CD14-positive monocyte (primary cell): Measurements from ENCODE around the gene NRF1. TPM values are rescaled to one million over a fixed set of nuclear protein-coding genes. Genes with fewer than 3 reads are reported as not detected.

Experiments used
- DNase-seq, 3 donors: peaks; one replicate each; pipeline ENCODE4 v3.0.0-alpha.2; 2011 to 2022
- H2AFZ ChIP-seq: 2 replicates; pipeline ENCODE4 v1.6.0; 2012; ENCODE audit warnings: mild to moderate bottlenecking, low read depth, low read length, inconsistent platforms; ENCODE audit not compliant: insufficient read depth, poor library complexity, severe bottlenecking
- H3K27ac ChIP-seq, 2 donors: 1 replicate in 1 of 2; 2 replicates in 1 of 2; pipeline ENCODE4 v1.5.1; 2012 to 2013; ENCODE audit warnings: low read length in 2 of 2, control low read depth in 1 of 2, inconsistent platforms in 1 of 2, low read depth in 1 of 2, mild to moderate bottlenecking in 1 of 2
- H3K27me3 ChIP-seq, 2 donors: one replicate each; pipeline versions ENCODE4 v1.6.0 to v1.6.1; 2011 to 2013; ENCODE audit warnings: low read length in 2 of 2; ENCODE audit not compliant: control insufficient read depth in 2 of 2, insufficient read depth in 2 of 2
- H3K36me3 ChIP-seq, 2 donors: replicated peaks in 1 of 2; 1 replicate in 1 of 2; 2 replicates in 1 of 2; pipeline versions ENCODE4 v1.5.1 to v1.6.1; 2012 to 2013; ENCODE audit warnings: low read length in 2 of 2, control low read depth in 1 of 2, inconsistent platforms in 1 of 2, mild to moderate bottlenecking in 1 of 2; ENCODE audit not compliant: insufficient read depth in 2 of 2, control insufficient read depth in 1 of 2
- H3K4me1 ChIP-seq, 2 donors: 1 replicate in 1 of 2; 2 replicates in 1 of 2; pipeline versions ENCODE4 v1.5.1 to v1.6.1; 2012 to 2013; ENCODE audit warnings: low read length in 2 of 2, control low read depth in 1 of 2, inconsistent platforms in 1 of 2, mild to moderate bottlenecking in 1 of 2, moderate library complexity in 1 of 2; ENCODE audit not compliant: insufficient read depth in 2 of 2, control insufficient read depth in 1 of 2
- H3K4me2 ChIP-seq: replicated peaks from 2 replicates; pipeline ENCODE3; 2012; ENCODE audit warnings: low read length, moderate library complexity, mild to moderate bottlenecking; ENCODE audit not compliant: poor library complexity, severe bottlenecking; ENCODE audit errors: extremely low read depth
- H3K4me3 ChIP-seq, 3 experiments: fragments of 200-600 bp in 1 of 3; sonication (generic) in 1 of 3; replicated peaks in 1 of 3; 1 replicate in 2 of 3; 2 replicates in 1 of 3; pipeline ENCODE4 v1.5.1; 2011 to 2013; ENCODE audit warnings: low read length in 3 of 3, mild to moderate bottlenecking in 3 of 3, control low read depth in 2 of 3, low read depth in 2 of 3, inconsistent platforms in 1 of 3, moderate library complexity in 1 of 3
- H3K79me2 ChIP-seq: 2 replicates; pipeline ENCODE4 v1.6.0; 2012; ENCODE audit warnings: mild to moderate bottlenecking, control low read depth, inconsistent platforms, low read length, moderate library complexity; ENCODE audit not compliant: insufficient read depth
- H3K9ac ChIP-seq: 2 replicates; pipeline ENCODE4 v1.6.0; 2017; ENCODE audit warnings: low read length, mild to moderate bottlenecking; ENCODE audit not compliant: insufficient read depth, poor library complexity, severe bottlenecking
- H3K9me3 ChIP-seq, 2 donors: replicated peaks in 1 of 2; 1 replicate in 1 of 2; 2 replicates in 1 of 2; pipeline versions ENCODE4 v1.5.1 to v1.6.1; 2012 to 2013; ENCODE audit warnings: low read length in 2 of 2, control low read depth in 1 of 2; ENCODE audit not compliant: control insufficient read depth in 1 of 2, insufficient read depth in 1 of 2
- H4K20me1 ChIP-seq: 2 replicates; pipeline ENCODE4 v1.6.0; 2012; ENCODE audit warnings: mild to moderate bottlenecking, low read length, control low read depth, moderate library complexity; ENCODE audit not compliant: insufficient read depth
- H3K27ac Mint-ChIP-seq, 7 donors: one replicate each; pipeline ENCODE4 v1.8.0; 2020; ENCODE audit warnings: mild to moderate bottlenecking in 7 of 7, mixed read lengths in 7 of 7, moderate library complexity in 6 of 7, inconsistent platforms in 2 of 7
- H3K27me3 Mint-ChIP-seq, 3 donors: one replicate each; pipeline ENCODE4 v1.8.0; 2021 to 2022; ENCODE audit warnings: low read depth in 3 of 3, mild to moderate bottlenecking in 3 of 3, mixed read lengths in 3 of 3, moderate library complexity in 3 of 3, inconsistent platforms in 1 of 3
- H3K36me3 Mint-ChIP-seq, 2 donors: one replicate each; pipeline ENCODE4 v1.8.0; 2020; ENCODE audit warnings: mixed read lengths in 2 of 2, inconsistent platforms in 1 of 2, mild to moderate bottlenecking in 1 of 2
- H3K4me1 Mint-ChIP-seq: one replicate; pipeline ENCODE4 v1.8.0; 2020; ENCODE audit warnings: mild to moderate bottlenecking, mixed read lengths
- H3K4me3 Mint-ChIP-seq, 2 donors: one replicate each; pipeline ENCODE4 v1.8.0; 2020; ENCODE audit warnings: mild to moderate bottlenecking in 2 of 2, mixed read lengths in 2 of 2, moderate library complexity in 1 of 2
- H3K9me3 Mint-ChIP-seq, 7 donors: one replicate each; pipeline ENCODE4 v1.8.0; 2020 to 2022; ENCODE audit warnings: mixed read lengths in 7 of 7, mild to moderate bottlenecking in 6 of 7, moderate library complexity in 6 of 7, inconsistent platforms in 2 of 7
- WGBS: methylation state at CpG from one replicate; pipeline ENCODE4 v1.1.5; 2013; ENCODE audit warnings: missing lambda C conversion rate; ENCODE audit not compliant: insufficient coverage; 5-methylcytosine and 5-hydroxymethylcytosine counted together
- intact Hi-C, 2 donors: fragments of 100-400 bp; cut with micrococcal nuclease; formaldehyde crosslinking; loops; one replicate each; pipeline versions ENCODE4 v1.15.0 to v1.15.1; 2023
- polyA plus RNA-seq, 3 donors: library from polyadenylated mRNA; depleted of rRNA in 1 of 3; unstranded in 2 of 3; stranded (reverse) in 1 of 3; fragments of 300-500 nt in 2 of 3; fragments of >200 nt in 1 of 3; fragmentation: Illumina TruSeq in 2 of 3; gene quantifications; 1 replicate in 2 of 3; 2 replicates in 1 of 3; pipeline ENCODE4 v1.2.3, GENCODE V29; 2012 to 2021
- TF ChIP-seq, protein P1 (sequence below): fragments of 200-600 bp; IDR thresholded peaks from one replicate; pipeline ENCODE4 v1.8.0; 2022; ENCODE audit warnings: antibody characterized with exemption, mild to moderate bottlenecking

NRF1 gene
- polyA plus RNA-seq, 3 donors = 5.1 to 14.0 (median 7.7) TPM

- Histone ChIP-seq H3K9ac (peak overlapping the region; percentile 97), H3K9me3 (no peaks in the 10 kb centered on the region), H2AFZ (no peak overlapping the region), H3K36me3 (peaks cover 0 to 9% of the 10 kb centered on the region in 2 donors), H3K4me2 (peak overlapping the region; percentile 92), H3K27me3 (no peaks in the 10 kb centered on the region), H3K4me1 (peaks cover 64 to 83% of the 10 kb centered on the region in 2 donors), H3K79me2 (peaks cover 86% of the 10 kb centered on the region), H4K20me1 (peaks cover 60% of the 10 kb centered on the region), H3K27ac (peak overlapping the region in 1 of 2 donors; percentile 99), H3K4me3 (peak overlapping the region; percentile 70 to 94 (median 91))
- TF ChIP-seq, protein P1, sequence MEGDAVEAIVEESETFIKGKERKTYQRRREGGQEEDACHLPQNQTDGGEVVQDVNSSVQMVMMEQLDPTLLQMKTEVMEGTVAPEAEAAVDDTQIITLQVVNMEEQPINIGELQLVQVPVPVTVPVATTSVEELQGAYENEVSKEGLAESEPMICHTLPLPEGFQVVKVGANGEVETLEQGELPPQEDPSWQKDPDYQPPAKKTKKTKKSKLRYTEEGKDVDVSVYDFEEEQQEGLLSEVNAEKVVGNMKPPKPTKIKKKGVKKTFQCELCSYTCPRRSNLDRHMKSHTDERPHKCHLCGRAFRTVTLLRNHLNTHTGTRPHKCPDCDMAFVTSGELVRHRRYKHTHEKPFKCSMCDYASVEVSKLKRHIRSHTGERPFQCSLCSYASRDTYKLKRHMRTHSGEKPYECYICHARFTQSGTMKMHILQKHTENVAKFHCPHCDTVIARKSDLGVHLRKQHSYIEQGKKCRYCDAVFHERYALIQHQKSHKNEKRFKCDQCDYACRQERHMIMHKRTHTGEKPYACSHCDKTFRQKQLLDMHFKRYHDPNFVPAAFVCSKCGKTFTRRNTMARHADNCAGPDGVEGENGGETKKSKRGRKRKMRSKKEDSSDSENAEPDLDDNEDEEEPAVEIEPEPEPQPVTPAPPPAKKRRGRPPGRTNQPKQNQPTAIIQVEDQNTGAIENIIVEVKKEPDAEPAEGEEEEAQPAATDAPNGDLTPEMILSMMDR = no peak
- Mint-ChIP-seq H3K4me1 (peaks cover 68% of the 10 kb centered on the region), H3K36me3 (peaks cover 8 to 11% of the 10 kb centered on the region in 2 donors), H3K27me3 (peaks cover 0 to 2% (median 0%) of the 10 kb centered on the region in 3 donors), H3K9me3 (no peaks in the 10 kb centered on the region), H3K4me3 (peak overlapping the region; percentile 90), H3K27ac (peak overlapping the region; percentile 70 to 92 (median 88))
- no CpG with 5 or more reads among the region's 5 CpGs for WGBS
- no peak for DNase-seq
- intact Hi-C loops = loop anchor here in 1 of 2 donors (10.0 kb wide), 1 partner anchor 108 kb away; the partner anchor contains the start of gene SMKR1
Observed at GRCh38 chr7:129613016-129613337, 1.5 kb downstream of the NRF1 start.

DNA sequence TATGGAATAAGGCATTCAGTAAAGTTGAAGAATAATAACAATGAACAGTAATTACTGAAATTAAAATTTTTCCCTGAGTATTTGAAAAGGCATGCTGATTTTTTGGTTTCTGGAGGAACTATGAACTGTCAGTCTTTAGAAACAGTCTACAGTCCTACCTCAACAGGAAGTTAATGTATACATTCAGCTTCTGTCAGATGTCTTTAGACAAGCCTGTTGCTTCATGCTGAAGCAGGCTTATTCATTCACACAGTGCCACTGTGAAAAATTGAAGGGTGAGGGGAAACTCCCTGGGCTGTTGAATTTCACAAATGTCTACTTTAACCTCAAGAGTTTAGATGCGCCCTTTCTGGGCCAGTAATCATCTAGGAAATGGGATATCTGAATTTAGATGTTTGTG lies 3.5 kb downstream of the NRF1 start:
- no peaks in the 10 kb centered on the region for H3K9me3 Mint-ChIP-seq
- Histone ChIP-seq H3K79me2 (peaks cover 92% of the 10 kb centered on the region), H3K36me3 (no peaks in the 10 kb centered on the region), H3K4me1 (peaks cover 72 to 80% of the 10 kb centered on the region in 2 donors), H3K4me3 (no peak overlapping the region), H3K4me2 (peak overlapping the region; percentile 38), H3K27me3 (no peaks in the 10 kb centered on the region), H3K9me3 (no peaks in the 10 kb centered on the region), H3K9ac (peak overlapping the region; percentile 9), H4K20me1 (peaks cover 68% of the 10 kb centered on the region), H3K27ac (peak overlapping the region in 1 of 2 donors; percentile 83), H2AFZ (no peak overlapping the region)
- peak; percentile 79 to 95 (median 91) for DNase-seq
- H3K27me3 Mint-ChIP-seq = peaks cover 0 to 2% (median 0%) of the 10 kb centered on the region in 3 donors
- no CpG with 5 or more reads among the region's 1 CpG for WGBS
- H3K4me3 Mint-ChIP-seq = no peak overlapping the region
- H3K4me1 Mint-ChIP-seq = peaks cover 74% of the 10 kb centered on the region
- intact Hi-C loops = loop anchor here in 1 of 2 donors (10.0 kb wide), 1 partner anchor 110 kb away; the partner anchor contains the start of gene SMKR1
- peaks cover 0 to 3% of the 10 kb centered on the region in 2 donors for H3K36me3 Mint-ChIP-seq
- peak overlapping the region; percentile 74 to 92 (median 88) for H3K27ac Mint-ChIP-seq
- TF ChIP-seq, protein P1 = no peak
